ENCODE data around the gene SEC14L5.
A peak's percentile ranks its signal among the peaks of the same experiment; 100 is the strongest.

Gene SEC14L5

DNA sequence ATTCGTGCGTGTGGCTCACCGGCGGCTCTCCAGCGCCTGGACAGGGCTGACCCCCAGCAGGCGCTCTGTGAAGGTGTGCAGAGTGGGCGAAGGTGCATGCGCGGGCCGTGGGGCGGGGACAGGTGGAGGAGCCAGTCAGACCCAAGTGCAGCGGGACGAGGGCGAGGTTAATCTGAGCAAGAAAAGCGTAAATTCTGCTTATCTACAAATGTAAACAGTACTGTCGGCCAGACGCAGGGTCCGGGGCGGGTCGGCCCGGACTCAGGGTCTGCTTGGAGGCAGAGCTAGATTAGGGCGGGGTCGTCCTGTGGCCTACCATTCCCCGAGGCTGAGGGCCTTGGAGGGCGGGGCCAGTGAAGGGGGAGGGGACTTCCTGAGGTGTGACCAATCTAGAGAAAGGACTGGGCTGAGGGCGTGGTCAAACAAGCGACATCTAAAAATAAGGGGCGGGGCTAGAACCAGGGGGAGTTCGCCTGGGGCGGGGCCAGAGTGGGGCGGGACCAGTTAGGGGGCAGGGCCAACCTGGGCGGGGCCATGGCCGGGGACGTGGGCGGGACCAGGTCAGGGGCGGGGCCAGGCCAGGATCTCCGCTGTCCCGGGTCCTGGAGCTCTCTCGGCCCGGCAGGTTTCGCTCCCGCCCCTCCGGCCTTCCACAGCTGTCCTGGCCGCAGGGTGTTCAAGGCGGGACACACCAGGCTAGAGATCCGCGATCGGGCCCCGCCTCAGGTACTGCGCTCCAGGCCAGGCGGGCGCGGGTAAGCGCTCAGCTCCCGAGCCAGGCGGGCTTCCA is at the start of gene SEC14L5:
Gene SEC14L5 (plus strand): TSS at position 611 of the 790 bp plus-strand sequence. CDS start 994 bp downstream, outside the sequence.
- no peak within 1 kb of the TSS for H3K27ac Mint-ChIP-seq
- H3K9me3 Mint-ChIP-seq = no peaks in the 10 kb centered on the region
- peaks cover 35% of the 10 kb centered on the region for H3K27me3 Mint-ChIP-seq
- no peaks in the 10 kb centered on the region for H3K36me3 Mint-ChIP-seq (ENCODE audit: low read depth)
- peak; percentile 80 for ATAC-seq
- peaks cover 11% of the 10 kb centered on the region for H3K4me1 Mint-ChIP-seq
- peak; percentile 91 for DNase-seq
- peak within 1 kb of the TSS; percentile 78 for H3K4me3 Mint-ChIP-seq

GRCh38 chr16:4908854-4909401 is 49.2 kb upstream of the SEC14L5 start:
- no peaks in the 10 kb centered on the region for H3K36me3 Mint-ChIP-seq (ENCODE audit: low read depth)
- DNase-seq (no peak), ATAC-seq (no peak)
- H3K4me3 Mint-ChIP-seq = no peak overlapping the region
- no peaks in the 10 kb centered on the region for H3K9me3 Mint-ChIP-seq
- H3K4me1 Mint-ChIP-seq = no peaks in the 10 kb centered on the region
- peaks cover 18% of the 10 kb centered on the region for H3K27me3 Mint-ChIP-seq
- H3K27ac Mint-ChIP-seq = no peak overlapping the region

GRCh38 chr16:4909825-4910224 is 48.3 kb upstream of the SEC14L5 start:
- H3K9me3 Mint-ChIP-seq = no peaks in the 10 kb centered on the region
- no peak for DNase-seq
- H3K36me3 Mint-ChIP-seq (ENCODE audit: low read depth) = no peaks in the 10 kb centered on the region
- H3K4me3 Mint-ChIP-seq = no peak overlapping the region
- no peak for ATAC-seq
- H3K4me1 Mint-ChIP-seq = no peaks in the 10 kb centered on the region
- no peak overlapping the region for H3K27ac Mint-ChIP-seq
- H3K27me3 Mint-ChIP-seq = peaks cover 13% of the 10 kb centered on the region

DNA sequence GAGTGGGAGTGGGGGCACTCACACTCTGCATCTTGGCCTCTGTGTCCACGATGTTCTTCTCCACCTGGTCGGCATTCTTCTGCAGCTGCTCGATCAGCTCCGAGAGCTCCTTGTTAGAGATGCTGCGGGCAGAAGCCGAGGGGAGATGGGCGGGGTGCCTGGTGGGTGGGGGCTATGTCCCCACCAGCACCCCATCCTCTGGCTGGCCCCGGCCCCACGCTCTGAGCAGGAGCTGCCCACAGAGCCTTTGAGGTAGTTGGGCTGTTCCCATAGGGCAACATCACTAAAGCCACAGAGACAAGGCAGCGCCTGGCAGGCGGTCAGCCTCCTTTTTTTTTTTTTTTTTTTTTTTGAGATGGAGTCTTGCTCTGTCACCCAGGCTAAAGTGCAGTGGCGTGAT is 47.3 kb upstream of the SEC14L5 start:
- H3K4me3 Mint-ChIP-seq = no peak overlapping the region
- no peaks in the 10 kb centered on the region for H3K9me3 Mint-ChIP-seq
- no peaks in the 10 kb centered on the region for H3K4me1 Mint-ChIP-seq
- ATAC-seq = no peak
- DNase-seq = no peak
- H3K27ac Mint-ChIP-seq = no peak overlapping the region
- no peaks in the 10 kb centered on the region for H3K36me3 Mint-ChIP-seq (ENCODE audit: low read depth)
- peaks cover 13% of the 10 kb centered on the region for H3K27me3 Mint-ChIP-seq

DNA sequence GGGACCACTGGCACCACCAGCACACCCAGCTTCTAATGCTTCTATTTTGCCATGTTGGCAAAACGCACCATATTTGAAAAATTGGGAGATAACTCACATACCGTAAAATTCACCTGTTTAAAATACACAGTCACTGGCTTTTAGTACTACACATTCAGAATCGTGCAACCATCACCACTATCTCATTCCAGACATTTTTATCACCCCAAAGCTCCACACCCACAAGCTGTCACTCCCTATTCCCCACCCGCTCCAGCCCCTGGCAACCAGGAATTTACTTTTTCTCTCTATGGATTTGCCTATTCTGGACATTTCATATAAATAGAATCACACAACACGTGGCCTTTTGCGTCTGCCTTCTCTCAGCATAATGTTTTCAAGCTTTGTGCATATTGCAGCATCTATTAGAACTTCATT is 46.2 kb upstream of the SEC14L5 start:
- no peak overlapping the region for H3K27ac Mint-ChIP-seq
- no peaks in the 10 kb centered on the region for H3K36me3 Mint-ChIP-seq (ENCODE audit: low read depth)
- H3K4me1 Mint-ChIP-seq = no peaks in the 10 kb centered on the region
- DNase-seq (no peak), ATAC-seq (no peak)
- peaks cover 9% of the 10 kb centered on the region for H3K27me3 Mint-ChIP-seq
- H3K4me3 Mint-ChIP-seq = no peak overlapping the region
- no peaks in the 10 kb centered on the region for H3K9me3 Mint-ChIP-seq

DNA sequence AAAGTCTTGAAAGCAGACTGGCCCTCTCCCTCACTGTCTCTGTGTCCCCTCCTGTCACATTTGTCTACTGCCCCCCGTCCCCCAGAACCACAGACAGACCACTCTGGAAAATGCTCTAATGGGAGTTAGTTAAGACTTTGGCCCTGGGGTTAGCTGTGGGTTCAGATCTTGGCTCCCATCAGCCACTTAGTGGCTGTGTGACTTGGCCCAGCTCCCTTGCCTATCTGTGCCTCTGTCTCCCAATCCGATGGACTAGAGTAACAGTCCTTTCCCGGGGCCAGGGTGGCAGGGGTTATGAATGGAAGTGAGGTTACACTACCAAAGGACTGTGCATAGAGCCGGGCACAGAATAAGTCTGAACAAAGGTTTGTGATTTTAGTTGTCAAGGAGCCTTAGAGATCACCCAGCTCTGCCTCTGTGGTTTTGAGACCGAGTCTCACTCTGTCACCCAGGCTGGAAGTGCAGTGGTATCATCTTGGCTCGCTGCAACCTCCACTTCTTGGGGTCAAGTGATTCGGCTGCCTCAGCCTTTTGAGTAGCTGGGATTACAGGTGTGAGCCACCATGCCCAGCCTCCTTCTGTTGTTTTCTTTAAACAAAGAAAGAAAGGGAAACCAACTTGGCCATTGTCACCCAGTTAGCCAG is 44.9 kb upstream of the SEC14L5 start:
- no peak for ATAC-seq
- Mint-ChIP-seq H3K4me1 (no peaks in the 10 kb centered on the region), H3K4me3 (no peak overlapping the region), H3K36me3 (ENCODE audit: low read depth) (no peaks in the 10 kb centered on the region), H3K27ac (no peak overlapping the region), H3K27me3 (peaks cover 4% of the 10 kb centered on the region), H3K9me3 (no peaks in the 10 kb centered on the region)
- no peak for DNase-seq

DNA sequence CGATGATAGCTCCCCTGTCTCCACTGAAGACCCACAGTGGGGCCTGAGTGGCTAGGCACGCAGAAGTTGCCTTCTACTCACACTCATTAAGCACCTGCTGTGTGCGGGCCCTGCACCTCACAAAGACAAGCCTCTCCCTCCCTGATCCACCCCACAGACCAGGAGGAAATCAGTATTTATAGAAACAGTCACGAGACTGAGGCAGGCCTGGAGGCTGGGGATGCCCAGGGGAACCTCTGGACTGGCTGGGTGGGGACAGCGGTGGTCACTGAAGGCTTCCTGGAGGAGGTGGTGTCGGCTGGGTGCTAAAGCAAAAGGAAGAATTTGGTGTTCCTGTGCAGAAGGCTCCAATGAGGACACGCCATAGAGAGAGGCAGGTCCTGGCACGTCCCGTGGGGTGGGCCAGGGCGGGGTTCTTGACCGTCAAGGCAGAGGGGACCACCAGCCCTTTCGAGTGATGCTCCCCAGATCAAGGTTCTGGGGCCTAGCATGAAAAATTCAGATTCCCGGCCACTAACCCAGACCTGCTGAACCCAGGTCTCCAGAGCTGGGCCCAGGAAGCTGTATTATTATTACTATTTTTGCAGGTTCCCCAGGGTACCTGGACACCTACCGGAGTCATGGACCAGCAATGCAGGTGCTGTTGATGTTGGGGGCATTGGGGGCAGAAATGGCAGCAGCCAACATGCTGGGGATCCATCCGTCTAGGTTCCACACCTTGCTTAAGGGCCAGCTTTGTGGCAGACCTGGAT is 44.2 kb upstream of the SEC14L5 start:
- no peaks in the 10 kb centered on the region for H3K36me3 Mint-ChIP-seq (ENCODE audit: low read depth)
- no peak for ATAC-seq
- H3K27me3 Mint-ChIP-seq = peaks cover 3% of the 10 kb centered on the region
- H3K27ac Mint-ChIP-seq = no peak overlapping the region
- DNase-seq = no peak
- H3K4me1 Mint-ChIP-seq = no peaks in the 10 kb centered on the region
- H3K9me3 Mint-ChIP-seq = no peaks in the 10 kb centered on the region
- no peak overlapping the region for H3K4me3 Mint-ChIP-seq

GRCh38 chr16:4914528-4915225 is 43.5 kb upstream of the SEC14L5 start:
- Mint-ChIP-seq H3K36me3 (ENCODE audit: low read depth) (no peaks in the 10 kb centered on the region), H3K4me3 (no peak overlapping the region), H3K27ac (no peak overlapping the region), H3K9me3 (no peaks in the 10 kb centered on the region), H3K4me1 (no peaks in the 10 kb centered on the region), H3K27me3 (peaks cover 3% of the 10 kb centered on the region)
- DNase-seq (no peak), ATAC-seq (no peak)

DNA sequence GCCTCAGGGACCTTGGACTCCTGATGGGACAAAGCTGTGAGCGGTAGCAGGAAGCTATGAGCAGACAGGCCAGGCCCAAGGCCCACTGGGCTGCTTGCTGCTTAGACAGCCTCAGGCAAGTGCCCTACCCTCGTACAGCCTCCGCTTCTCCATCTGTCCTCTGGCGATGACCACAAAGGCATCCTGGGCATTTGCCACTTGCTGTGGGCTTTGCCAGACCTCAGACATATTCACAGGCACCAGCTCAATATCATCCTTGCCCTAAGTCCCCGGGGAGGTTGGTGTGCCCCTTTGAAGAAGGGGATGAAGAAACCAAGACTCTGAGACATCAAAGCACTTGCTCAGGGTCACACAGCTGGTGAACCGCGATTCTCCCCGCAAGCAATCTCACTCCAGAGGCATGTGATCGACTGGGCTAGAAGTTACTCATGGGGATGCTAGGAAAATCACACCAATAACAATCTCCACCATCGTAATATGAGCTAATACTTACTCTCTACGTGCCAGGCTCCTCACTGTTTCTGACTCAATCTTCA is 42.8 kb upstream of the SEC14L5 start:
- H3K27ac Mint-ChIP-seq = no peak overlapping the region
- H3K27me3 Mint-ChIP-seq = peaks cover under 1% of the 10 kb centered on the region
- no peak overlapping the region for H3K4me3 Mint-ChIP-seq
- H3K36me3 Mint-ChIP-seq (ENCODE audit: low read depth) = no peaks in the 10 kb centered on the region
- DNase-seq (no peak), ATAC-seq (no peak)
- H3K4me1 Mint-ChIP-seq = no peaks in the 10 kb centered on the region
- no peaks in the 10 kb centered on the region for H3K9me3 Mint-ChIP-seq

DNA sequence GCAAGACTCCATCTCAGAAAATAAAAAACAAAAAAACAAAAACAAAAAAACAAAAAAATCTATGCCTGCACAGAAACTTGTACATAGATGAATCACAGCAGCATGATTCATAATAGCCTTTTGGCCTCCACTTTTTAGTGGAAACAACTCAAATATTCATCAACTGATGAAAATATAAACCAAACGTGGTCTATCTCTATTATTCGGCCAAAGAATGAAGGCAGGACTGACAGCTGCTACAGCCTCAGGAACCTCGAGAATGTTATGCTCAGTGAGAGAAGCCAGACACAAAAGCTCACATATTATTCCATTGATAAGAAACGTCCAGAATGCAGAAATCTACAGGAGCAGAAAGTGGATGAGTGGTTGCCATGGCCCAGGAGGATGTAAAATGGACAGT is 41.0 kb upstream of the SEC14L5 start:
- Mint-ChIP-seq H3K4me3 (no peak overlapping the region), H3K4me1 (no peaks in the 10 kb centered on the region), H3K36me3 (ENCODE audit: low read depth) (no peaks in the 10 kb centered on the region), H3K27ac (no peak overlapping the region), H3K27me3 (no peaks in the 10 kb centered on the region), H3K9me3 (no peaks in the 10 kb centered on the region)
- DNase-seq = no peak
- ATAC-seq = no peak

- Mint-ChIP-seq H3K4me1 (no peaks in the 10 kb centered on the region), H3K27ac (no peak overlapping the region), H3K4me3 (no peak overlapping the region), H3K9me3 (no peaks in the 10 kb centered on the region), H3K27me3 (peaks cover 2% of the 10 kb centered on the region), H3K36me3 (ENCODE audit: low read depth) (no peaks in the 10 kb centered on the region)
- DNase-seq (no peak), ATAC-seq (no peak)
Measured at GRCh38 chr16:4918781-4919251, 39.3 kb upstream of the SEC14L5 start.

- Mint-ChIP-seq H3K4me1 (no peaks in the 10 kb centered on the region), H3K27me3 (peaks cover 5% of the 10 kb centered on the region), H3K4me3 (no peak overlapping the region), H3K9me3 (peaks cover 3% of the 10 kb centered on the region), H3K36me3 (ENCODE audit: low read depth) (no peaks in the 10 kb centered on the region), H3K27ac (no peak overlapping the region)
- ATAC-seq = no peak
- DNase-seq = no peak
Measured at GRCh38 chr16:4920826-4921225, 37.3 kb upstream of the SEC14L5 start.

GRCh38 chr16:4922721-4923342 is 35.3 kb upstream of the SEC14L5 start:
- no peak overlapping the region for H3K27ac Mint-ChIP-seq
- peaks cover 3% of the 10 kb centered on the region for H3K36me3 Mint-ChIP-seq (ENCODE audit: low read depth)
- ATAC-seq = no peak
- peaks cover 5% of the 10 kb centered on the region for H3K27me3 Mint-ChIP-seq
- H3K4me1 Mint-ChIP-seq = no peaks in the 10 kb centered on the region
- DNase-seq = no peak
- peaks cover 17% of the 10 kb centered on the region for H3K9me3 Mint-ChIP-seq
- no peak overlapping the region for H3K4me3 Mint-ChIP-seq

Measured in activated naive CD8-positive, alpha-beta T cell treated with anti-CD3 and anti-CD28 coated beads, Interleukin-2, amount 50 U/mL, for 24 hours (primary cell).